ENCODE measurements around the gene ANKRD13D.

The ANKRD13D gene

DNA sequence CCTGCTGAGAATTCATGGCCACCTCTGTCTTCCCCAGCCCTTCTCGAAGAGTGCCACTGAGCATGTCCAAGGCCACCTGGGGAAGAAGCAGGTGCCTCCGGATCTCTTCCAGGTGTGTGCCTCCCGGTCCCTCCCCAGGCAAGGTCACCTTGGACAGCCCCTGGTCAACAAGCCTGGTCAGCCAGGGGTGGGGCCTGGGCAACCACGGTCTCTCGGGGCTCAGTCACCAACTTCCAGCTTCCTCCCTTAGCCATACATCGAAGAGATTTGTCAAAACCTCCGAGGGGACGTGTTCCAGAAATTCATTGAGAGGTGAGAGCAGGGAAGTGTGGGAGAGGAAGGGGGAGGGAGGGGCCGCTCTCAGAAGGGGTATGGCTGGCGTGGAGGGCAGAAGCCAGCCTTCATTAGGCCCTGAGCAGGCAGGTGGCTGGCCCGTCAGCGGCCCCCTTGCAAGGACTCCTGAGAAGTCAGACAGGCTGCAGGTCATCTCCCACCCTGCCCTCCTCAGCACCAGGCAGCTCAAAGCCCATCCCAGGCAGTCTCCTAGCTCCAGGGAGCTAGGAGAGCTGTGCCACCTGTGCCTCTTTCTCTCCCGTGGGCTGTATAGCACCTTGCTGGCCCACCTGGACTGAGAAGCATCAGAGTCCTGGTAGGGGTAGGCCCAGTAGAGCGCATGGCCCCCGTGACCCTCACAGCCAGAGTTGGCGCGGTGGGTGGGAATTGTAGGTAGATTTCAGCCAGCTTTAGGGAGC is 9.3 kb upstream of the ANKRD13D start:
- TF ChIP-seq POLR2AphosphoS5 (IDR thresholded peaks at IDR 0.05; ENCODE audit: low read depth, low read length): no peak
- no peak for TF ChIP-seq POU2F2 (IDR thresholded peaks at IDR 0.05; ENCODE audit: low read depth, low read length)
- TF ChIP-seq POLR2A (IDR thresholded peaks at IDR 0.05; ENCODE audit: low read depth, low read length): no peak
- no peak for TF ChIP-seq PAX5 (IDR thresholded peaks at IDR 0.05; ENCODE audit: insufficient read depth, low read length, severe bottlenecking)
- TF ChIP-seq TAF1 (IDR thresholded peaks at IDR 0.05; ENCODE audit: low read depth, low read length): no peak
- TF ChIP-seq SPI1 (IDR thresholded peaks at IDR 0.05; ENCODE audit: low read depth, low read length): no peak
- DNase-seq (ENCODE audit: insufficient read length, low spot score) (no peak), FAIRE-seq (no peak)

DNA sequence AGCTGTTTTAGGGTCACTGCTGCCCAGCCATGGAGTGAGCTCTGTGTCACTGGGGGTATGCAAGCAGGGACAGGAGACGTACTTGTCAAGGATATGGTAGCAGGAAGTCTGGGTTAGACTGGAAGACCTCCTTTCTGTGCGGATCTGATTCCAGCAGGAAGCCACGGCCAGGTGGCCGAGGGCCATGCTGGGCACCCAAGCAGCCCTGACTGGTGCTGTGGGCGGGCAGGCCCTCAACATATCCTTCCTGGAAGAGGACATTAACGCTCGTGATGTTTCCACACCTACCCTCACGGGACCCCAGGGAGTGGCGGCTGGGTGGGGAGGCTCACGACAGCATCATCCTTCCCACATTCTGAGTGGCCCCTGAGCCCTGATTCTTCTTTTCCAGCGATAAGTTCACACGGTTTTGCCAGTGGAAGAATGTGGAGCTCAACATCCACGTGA is 8.7 kb upstream of the ANKRD13D start:
- no peak for DNase-seq (ENCODE audit: insufficient read length, low spot score)
- no peak for FAIRE-seq

GRCh38 chr11:67280788-67281551 is 8.1 kb upstream of the ANKRD13D start:
- no peak for TF ChIP-seq SPI1 (IDR thresholded peaks at IDR 0.05; ENCODE audit: low read depth, low read length)
- FAIRE-seq: no peak
- DNase-seq (ENCODE audit: insufficient read length, low spot score): no peak

More for the DNA sequence above, 8.7 kb upstream of the ANKRD13D start:
- TF ChIP-seq POU2F2 (IDR thresholded peaks at IDR 0.05; ENCODE audit: low read depth, low read length) (no peak), PAX5 (IDR thresholded peaks at IDR 0.05; ENCODE audit: insufficient read depth, low read length, severe bottlenecking) (no peak), POLR2AphosphoS5 (IDR thresholded peaks at IDR 0.05; ENCODE audit: low read depth, low read length) (no peak), TAF1 (IDR thresholded peaks at IDR 0.05; ENCODE audit: low read depth, low read length) (no peak), SPI1 (IDR thresholded peaks at IDR 0.05; ENCODE audit: low read depth, low read length) (no peak), POLR2A (IDR thresholded peaks at IDR 0.05; ENCODE audit: low read depth, low read length) (no peak)

DNA sequence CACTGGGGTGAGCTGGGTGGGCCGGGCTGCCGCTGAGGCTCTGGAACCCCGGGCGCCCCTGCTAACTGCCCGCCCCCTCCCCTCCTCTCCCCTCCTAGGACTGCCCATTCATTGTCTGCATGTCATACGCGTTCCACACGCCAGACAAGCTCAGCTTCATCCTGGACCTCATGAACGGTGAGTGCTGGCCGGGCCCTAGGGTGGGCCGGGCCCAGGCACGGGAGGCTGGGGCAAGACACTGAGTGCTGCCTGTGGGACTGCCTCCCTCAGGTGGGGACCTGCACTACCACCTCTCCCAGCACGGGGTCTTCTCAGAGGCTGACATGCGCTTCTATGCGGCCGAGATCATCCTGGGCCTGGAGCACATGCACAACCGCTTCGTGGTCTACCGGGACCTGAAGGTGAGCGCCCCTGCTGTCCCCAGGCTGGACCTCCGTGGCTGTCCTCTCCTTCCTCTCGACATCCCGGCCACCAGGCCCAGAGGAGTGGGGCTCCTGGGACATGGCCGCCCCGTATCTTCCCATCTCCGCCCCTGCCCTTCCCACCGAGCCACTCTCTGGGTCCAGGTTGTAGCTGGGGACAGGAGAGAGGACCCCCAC is 7.5 kb upstream of the ANKRD13D start:
- TF ChIP-seq POLR2AphosphoS5 (IDR thresholded peaks at IDR 0.05; ENCODE audit: low read depth, low read length) (no peak), TAF1 (IDR thresholded peaks at IDR 0.05; ENCODE audit: low read depth, low read length) (no peak), SPI1 (IDR thresholded peaks at IDR 0.05; ENCODE audit: low read depth, low read length) (no peak), POLR2A (IDR thresholded peaks at IDR 0.05; ENCODE audit: low read depth, low read length) (no peak), POU2F2 (IDR thresholded peaks at IDR 0.05; ENCODE audit: low read depth, low read length) (no peak), PAX5 (IDR thresholded peaks at IDR 0.05; ENCODE audit: insufficient read depth, low read length, severe bottlenecking) (no peak)
- no peak for DNase-seq (ENCODE audit: insufficient read length, low spot score)
- no peak for FAIRE-seq

DNA sequence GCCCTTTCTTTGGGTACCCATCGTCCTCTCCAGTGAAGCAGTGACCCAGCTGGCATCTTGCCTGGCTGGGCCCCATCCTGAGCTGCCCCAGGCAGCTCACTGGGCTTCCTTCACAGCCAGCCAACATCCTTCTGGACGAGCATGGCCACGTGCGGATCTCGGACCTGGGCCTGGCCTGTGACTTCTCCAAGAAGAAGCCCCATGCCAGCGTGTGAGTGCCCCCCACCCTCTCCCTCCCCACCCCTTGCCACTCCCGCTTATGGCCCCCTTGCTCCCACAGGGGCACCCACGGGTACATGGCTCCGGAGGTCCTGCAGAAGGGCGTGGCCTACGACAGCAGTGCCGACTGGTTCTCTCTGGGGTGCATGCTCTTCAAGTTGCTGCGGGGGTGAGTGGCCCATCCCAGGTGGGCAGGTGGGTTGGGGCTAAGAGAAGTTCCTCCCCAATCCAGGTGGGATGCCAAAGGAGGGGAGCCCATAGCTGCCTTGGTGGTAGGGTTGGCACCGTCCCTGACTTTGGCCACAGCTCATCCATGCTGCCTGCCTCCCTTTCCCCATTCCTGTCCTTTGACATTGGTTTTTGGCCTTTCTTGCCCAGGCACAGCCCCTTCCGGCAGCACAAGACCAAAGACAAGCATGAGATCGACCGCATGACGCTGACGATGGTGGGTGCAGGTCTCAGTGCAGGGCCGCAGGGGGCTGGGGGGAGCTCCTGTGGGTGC is 6.8 kb upstream of the ANKRD13D start:
- FAIRE-seq (no peak), DNase-seq (ENCODE audit: insufficient read length, low spot score) (no peak)
- no peak for TF ChIP-seq PAX5 (IDR thresholded peaks at IDR 0.05; ENCODE audit: insufficient read depth, low read length, severe bottlenecking)
- no peak for TF ChIP-seq POLR2A (IDR thresholded peaks at IDR 0.05; ENCODE audit: low read depth, low read length)
- no peak for TF ChIP-seq TAF1 (IDR thresholded peaks at IDR 0.05; ENCODE audit: low read depth, low read length)
- TF ChIP-seq POU2F2 (IDR thresholded peaks at IDR 0.05; ENCODE audit: low read depth, low read length): no peak
- no peak for TF ChIP-seq POLR2AphosphoS5 (IDR thresholded peaks at IDR 0.05; ENCODE audit: low read depth, low read length)
- TF ChIP-seq SPI1 (IDR thresholded peaks at IDR 0.05; ENCODE audit: low read depth, low read length): no peak

GRCh38 chr11:67282876-67283371 is 6.2 kb upstream of the ANKRD13D start:
- no peak for TF ChIP-seq POLR2A (IDR thresholded peaks at IDR 0.05; ENCODE audit: low read depth, low read length)
- no peak for TF ChIP-seq PAX5 (IDR thresholded peaks at IDR 0.05; ENCODE audit: insufficient read depth, low read length, severe bottlenecking)
- TF ChIP-seq TAF1 (IDR thresholded peaks at IDR 0.05; ENCODE audit: low read depth, low read length): no peak
- DNase-seq (ENCODE audit: insufficient read length, low spot score): no peak
- no peak for FAIRE-seq

GRCh38 chr11:67283481-67283963 is 5.6 kb upstream of the ANKRD13D start:
- no peak for DNase-seq (ENCODE audit: insufficient read length, low spot score)
- no peak for FAIRE-seq
- no peak for TF ChIP-seq TAF1 (IDR thresholded peaks at IDR 0.05; ENCODE audit: low read depth, low read length)
- no peak for TF ChIP-seq PAX5 (IDR thresholded peaks at IDR 0.05; ENCODE audit: insufficient read depth, low read length, severe bottlenecking)

DNA sequence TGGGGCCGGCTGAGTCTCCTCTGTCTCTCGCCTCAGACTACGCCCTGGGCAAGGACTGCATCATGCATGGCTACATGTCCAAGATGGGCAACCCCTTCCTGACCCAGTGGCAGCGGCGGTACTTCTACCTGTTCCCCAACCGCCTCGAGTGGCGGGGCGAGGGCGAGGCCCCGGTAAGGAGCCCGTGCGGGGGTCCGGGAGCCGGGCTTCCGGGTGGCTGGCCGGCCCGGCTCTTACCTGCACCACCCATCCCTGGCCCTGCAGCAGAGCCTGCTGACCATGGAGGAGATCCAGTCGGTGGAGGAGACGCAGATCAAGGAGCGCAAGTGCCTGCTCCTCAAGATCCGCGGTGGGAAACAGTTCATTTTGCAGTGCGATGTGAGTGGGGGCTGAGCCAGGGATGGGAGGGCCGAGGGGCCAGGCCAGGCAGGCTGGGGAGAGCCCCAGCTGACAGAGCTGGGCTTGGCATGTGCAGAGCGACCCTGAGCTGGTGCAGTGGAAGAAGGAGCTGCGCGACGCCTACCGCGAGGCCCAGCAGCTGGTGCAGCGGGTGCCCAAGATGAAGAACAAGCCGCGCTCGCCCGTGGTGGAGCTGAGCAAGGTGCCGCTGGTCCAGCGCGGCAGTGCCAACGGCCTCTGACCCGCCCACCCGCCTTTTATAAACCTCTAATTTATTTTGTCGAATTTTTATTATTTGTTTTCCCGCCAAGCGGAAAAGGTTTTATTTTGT is 4.1 kb upstream of the ANKRD13D start:
- no peak for DNase-seq (ENCODE audit: insufficient read length, low spot score)
- TF ChIP-seq TAF1 (IDR thresholded peaks at IDR 0.05; ENCODE audit: low read depth, low read length): no peak
- no peak for TF ChIP-seq POLR2AphosphoS5 (IDR thresholded peaks at IDR 0.05; ENCODE audit: low read depth, low read length)
- TF ChIP-seq POU2F2 (IDR thresholded peaks at IDR 0.05; ENCODE audit: low read depth, low read length): no peak
- no peak for TF ChIP-seq SPI1 (IDR thresholded peaks at IDR 0.05; ENCODE audit: low read depth, low read length)
- no peak for TF ChIP-seq PAX5 (IDR thresholded peaks at IDR 0.05; ENCODE audit: insufficient read depth, low read length, severe bottlenecking)
- TF ChIP-seq POLR2A (IDR thresholded peaks at IDR 0.05; ENCODE audit: low read depth, low read length): no peak
- FAIRE-seq: no peak

All from GM12891 (cell line).